GM19452 (cell line): ENCODE data around the gene MYLK.

ENCODE experiments used
- ATAC-seq: cut with Tn5 transposase; IDR thresholded peaks from one replicate; pipeline ENCODE4 v1.9.1; 2021; ENCODE audit not compliant: unreplicated experiment

MYLK gene

GRCh38 chr3:123832692-123833397 is 51.3 kb downstream of the MYLK start:
- no peak for ATAC-seq

GRCh38 chr3:123831420-123831819 is 52.7 kb downstream of the MYLK start:
- ATAC-seq = no peak

DNA sequence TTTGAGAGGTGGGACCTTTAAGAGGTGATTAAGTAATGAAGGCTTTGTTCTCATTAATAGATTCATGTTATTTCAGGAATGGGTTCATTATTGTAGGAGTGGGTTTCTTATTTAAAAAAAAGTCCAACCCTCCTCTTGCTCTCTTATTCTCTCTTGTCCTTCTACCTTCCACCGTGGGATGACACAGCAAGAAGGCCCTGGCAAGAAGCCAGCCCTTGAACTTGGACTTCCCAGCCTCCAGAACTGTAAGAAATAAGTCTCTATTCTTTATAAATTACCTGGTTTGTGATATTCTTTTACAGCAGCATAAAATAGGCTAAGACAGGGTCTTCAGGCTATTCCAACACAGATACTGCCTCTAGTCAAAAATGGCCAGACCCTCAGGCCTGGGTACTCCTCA is 62.2 kb downstream of the MYLK start:
- ATAC-seq = no peak

DNA sequence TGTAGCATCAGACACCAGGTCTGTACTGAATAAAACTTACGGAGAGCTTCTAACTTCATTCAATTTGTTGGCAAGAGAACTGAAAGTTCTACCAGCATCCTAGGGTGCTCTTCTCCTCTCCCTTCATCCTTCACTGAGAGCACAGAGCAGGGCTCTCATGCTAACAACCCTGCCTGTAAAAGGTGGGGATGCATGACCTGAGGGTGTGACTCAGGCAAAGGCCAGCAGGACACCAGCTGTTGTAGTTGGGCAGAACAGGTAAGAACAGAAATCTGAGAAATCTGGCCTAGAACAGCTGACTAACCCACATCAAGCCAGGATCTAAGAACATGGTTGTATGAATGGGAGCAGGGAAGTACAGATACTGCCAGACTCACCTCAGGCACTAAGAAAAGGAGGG is 64.2 kb downstream of the MYLK start:
- ATAC-seq = no peak

DNA sequence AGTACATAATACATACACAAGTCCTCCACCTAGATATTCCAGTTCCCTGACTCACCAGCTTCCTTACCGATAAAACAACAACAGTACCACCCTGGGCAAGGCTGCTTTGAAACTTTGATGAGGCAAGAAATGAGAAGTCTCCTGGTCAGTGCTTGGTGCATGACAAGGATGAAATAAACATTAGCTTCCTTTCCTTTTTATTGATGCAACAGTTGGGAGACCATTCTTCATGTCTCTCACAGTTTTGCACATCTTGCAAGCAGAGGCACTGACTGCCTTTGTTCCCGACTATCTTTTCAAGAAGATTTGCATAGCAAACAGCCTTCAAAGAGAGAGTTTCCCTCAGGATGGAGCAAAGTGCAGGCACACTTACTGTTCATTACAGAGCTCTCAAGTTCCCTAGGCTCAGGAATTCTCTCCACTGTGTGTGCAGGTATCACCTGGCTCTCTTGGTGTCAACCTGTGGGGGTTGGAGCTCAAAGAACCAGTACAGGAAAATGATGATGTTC is 65.2 kb downstream of the MYLK start:
- no peak for ATAC-seq

DNA sequence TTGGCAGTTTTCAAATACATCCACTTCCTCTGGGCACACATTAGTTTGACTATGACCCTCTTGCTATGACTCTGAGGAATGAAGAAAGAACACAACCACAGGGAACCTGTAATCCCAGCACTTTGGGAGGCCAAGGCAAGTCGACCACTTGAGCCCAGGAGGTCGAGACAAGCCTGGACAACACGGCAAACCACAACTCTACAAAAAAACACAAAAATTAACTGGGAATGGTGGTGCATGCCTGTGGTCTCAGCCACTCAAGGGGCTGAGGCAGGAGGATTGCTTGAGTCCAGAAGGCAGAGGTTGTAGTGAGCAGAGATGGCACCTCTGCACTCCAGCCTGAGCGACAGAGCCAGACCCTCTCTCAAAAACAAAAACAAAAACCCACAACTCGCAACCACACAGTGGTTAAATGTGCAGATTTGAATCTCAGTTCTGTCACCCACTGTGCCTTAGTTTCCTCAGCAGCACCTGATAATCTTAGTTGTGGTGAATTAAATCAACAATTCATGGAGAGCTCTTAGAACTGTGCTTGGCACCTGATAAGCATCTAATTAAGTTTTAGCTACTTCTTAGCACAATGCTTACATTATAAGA is 65.7 kb downstream of the MYLK start:
- ATAC-seq = no peak

GRCh38 chr3:123817413-123817812 is 66.7 kb downstream of the MYLK start:
- ATAC-seq = no peak

DNA sequence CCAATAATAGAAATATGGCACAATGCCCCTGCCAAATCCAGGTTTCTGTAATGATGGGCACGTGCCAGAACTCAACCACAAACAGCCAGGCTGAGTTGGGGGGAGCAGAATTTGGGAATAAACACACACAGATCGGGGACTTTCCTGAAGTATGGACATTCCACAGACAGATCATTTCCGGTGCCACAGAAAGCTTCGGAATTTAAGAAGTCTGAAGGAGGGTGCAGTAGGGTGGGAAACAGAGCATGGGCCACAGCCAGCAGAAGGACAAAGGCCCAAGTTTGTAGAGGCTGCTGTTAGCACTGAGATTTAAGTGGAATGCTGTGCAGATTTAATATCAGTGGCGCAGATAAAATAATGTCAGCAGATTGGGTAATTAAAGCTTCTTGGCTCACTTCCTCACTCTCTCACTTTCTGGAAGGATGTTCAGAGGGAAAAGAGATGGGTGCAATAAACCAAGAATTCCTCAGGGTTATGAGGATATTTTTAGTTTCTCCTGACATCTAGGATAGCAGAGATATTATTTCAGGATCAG is 67.4 kb downstream of the MYLK start:
- no peak for ATAC-seq

GRCh38 chr3:123815981-123816380 is 68.2 kb downstream of the MYLK start:
- ATAC-seq = no peak

GRCh38 chr3:123813876-123814275 is 70.3 kb downstream of the MYLK start:
- ATAC-seq = no peak

- no peak for ATAC-seq
Observed at GRCh38 chr3:123809597-123809996, 74.5 kb downstream of the MYLK start.

DNA sequence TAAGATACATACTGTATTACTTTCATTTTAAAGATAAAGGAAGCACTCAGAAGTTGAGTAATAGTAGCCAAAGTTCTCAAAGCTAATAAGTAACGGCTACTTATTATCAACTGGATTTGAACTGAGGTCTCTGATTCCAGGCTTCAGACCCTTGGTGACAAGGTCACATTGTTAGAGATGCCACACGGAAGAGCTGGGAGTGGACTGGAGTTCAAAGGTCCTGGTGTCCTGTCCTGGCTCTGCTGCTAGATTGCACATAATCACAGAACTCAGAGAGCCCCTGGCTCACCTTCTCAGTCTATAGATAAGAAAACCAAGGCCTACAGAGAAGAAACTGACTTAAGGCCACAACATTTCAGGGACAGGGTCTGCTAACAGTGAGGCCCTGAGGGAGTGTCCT is 75.3 kb downstream of the MYLK start:
- no peak for ATAC-seq

- ATAC-seq = no peak
Observed at GRCh38 chr3:123807820-123808219, 76.3 kb downstream of the MYLK start.

GRCh38 chr3:123805504-123805903 is 78.6 kb downstream of the MYLK start:
- no peak for ATAC-seq

GRCh38 chr3:123805101-123805500 is 79.0 kb downstream of the MYLK start:
- no peak for ATAC-seq

- no peak for ATAC-seq
Observed at GRCh38 chr3:123804676-123805075, 79.5 kb downstream of the MYLK start.

GRCh38 chr3:123803521-123803920 is 80.6 kb downstream of the MYLK start:
- no peak for ATAC-seq

DNA sequence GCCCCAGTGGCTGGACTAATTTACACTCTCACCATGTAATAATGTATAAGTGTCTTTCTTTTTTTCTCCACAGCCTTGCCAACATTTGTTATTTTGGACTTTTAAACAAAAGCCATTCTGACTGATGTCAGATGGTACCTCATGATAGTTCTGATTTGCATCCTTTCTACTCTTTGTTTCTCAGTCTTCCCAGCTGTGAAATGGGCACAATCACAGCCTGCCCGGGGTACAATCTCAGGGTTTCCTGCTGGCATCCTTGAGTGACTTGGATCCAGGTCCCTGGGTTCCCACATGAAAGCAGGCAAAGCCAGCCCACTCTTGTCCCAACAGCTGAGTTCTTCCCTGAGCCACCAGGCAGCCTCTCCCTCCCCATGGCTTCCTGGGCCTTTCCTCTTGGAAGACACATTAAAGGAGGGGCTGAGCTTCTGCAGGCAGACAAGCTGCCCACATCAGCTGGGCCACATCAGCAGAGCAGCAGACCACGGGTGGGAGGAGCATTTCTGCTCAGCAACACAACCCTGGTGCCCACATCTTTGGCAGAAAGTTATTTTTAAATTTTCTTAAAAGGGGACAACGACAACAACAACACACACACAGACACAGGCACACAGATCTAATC is 82.0 kb downstream of the MYLK start:
- ATAC-seq = no peak

- no peak for ATAC-seq
Observed at GRCh38 chr3:123801474-123801873, 82.7 kb downstream of the MYLK start.

DNA sequence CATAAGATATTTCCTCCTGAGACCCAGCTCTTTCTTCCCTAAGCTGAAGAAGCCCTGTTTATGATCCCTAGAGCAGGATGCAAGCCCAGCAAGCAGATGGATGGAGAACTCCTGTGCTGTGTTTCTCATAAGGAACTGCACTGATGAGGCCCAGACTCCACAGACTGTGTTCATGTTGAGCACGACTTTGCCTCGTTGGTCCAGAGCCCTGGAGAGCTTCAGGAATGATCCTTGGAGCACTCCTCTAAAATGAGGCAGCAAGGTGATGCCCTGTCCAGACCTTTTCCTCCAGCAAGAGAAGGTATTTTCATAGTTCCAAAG is 83.8 kb downstream of the MYLK start:
- no peak for ATAC-seq

- no peak for ATAC-seq
Observed at GRCh38 chr3:123799544-123800361, 84.4 kb downstream of the MYLK start.
